Activated naive CD4-positive, alpha-beta T cell treated with anti-CD3 and anti-CD28 coated beads, Interleukin-2, amount 50 U/mL, for 72 hours (primary cell): ENCODE data around the gene FOXD4L5. TPM values are rescaled to one million over a fixed set of nuclear protein-coding genes. Genes with fewer than 3 reads are reported as not detected.
"Not testable (repeated sequence)": the region's sequence is repeated elsewhere in the genome, so short reads cannot be mapped to it uniquely, and the experiment has no call there.

Experiments
- ATAC-seq, 2 donors: fragments of 150-1000 bp; cut with Tn5 transposase; 2 replicates each; pipeline ENCODE4 v1.10.0; 2021; ENCODE audit warnings: mild to moderate bottlenecking in 2 of 2, moderate library complexity in 2 of 2
- DNase-seq, 2 donors: peaks; one replicate each; pipeline ENCODE4 v3.0.0; 2021 to 2022; ENCODE audit warnings: low spot score in 2 of 2
- H3K27ac Mint-ChIP-seq, 2 donors: one replicate each; pipeline ENCODE4 v1.8.0; 2022; ENCODE audit warnings: mild to moderate bottlenecking in 2 of 2, mixed read lengths in 2 of 2
- H3K36me3 Mint-ChIP-seq, 2 donors: one replicate each; pipeline ENCODE4 v1.8.0; 2022; ENCODE audit warnings: mixed read lengths in 2 of 2
- H3K9me3 Mint-ChIP-seq, 2 donors: one replicate each; pipeline ENCODE4 v1.8.0; 2022; ENCODE audit warnings: mixed read lengths in 2 of 2
- total RNA-seq, 2 donors: library from RNA; stranded (reverse); gene quantifications; one replicate each; pipeline ENCODE4 v1.2.3, GENCODE V29; 2022

The FOXD4L5 gene
- total RNA-seq = under 1 TPM; 0.16 to 0.23 TPM

DNA sequence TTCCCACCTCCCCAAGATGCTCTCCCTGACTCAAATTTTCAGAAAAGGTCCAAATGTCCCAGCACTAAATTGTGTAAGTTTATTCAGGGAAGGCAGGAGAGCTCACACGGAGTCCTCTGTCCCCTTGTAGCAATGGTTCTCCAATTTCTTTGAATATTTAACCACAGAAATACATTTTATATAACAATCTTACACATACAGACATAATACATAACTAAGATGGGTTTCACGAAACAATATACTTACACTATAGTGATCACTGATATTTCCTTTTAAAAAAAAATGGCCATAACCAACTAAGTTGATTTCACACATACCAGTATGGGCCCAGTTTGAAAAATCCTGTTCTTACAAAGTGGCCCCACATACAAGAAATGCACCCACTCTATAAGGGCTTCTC is at the start of gene FOXD4L5:
FOXD4L5 (minus strand) TSS at position 101 of the 400 bp plus-strand sequence. CDS start 832 bp downstream, outside the sequence.
- not testable (repeated sequence) for H3K27ac Mint-ChIP-seq, H3K9me3 Mint-ChIP-seq, DNase-seq, ATAC-seq, H3K36me3 Mint-ChIP-seq

DNA sequence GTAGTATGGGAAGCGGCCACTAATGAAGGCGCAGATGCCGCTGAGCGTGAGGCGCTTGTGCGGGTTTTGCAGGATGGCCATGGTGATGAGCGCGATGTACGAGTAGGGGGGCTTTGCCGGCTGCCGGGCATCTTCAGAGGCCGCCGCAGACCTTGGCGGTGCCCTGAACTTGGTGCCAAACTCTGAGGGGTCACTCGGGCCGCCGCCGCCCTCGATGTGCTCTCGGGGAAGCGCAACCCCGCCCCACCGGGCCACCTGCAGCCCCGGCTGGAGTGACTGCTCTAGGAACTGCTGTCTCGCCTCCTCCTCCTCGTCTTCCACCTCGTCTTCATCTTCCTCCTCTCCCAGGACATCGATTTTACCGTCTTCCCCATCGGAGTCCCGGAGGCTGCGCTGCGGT is 1.1 kb downstream of the FOXD4L5 start:
- not testable (repeated sequence) for H3K36me3 Mint-ChIP-seq, H3K27ac Mint-ChIP-seq, ATAC-seq, DNase-seq, H3K9me3 Mint-ChIP-seq

DNA sequence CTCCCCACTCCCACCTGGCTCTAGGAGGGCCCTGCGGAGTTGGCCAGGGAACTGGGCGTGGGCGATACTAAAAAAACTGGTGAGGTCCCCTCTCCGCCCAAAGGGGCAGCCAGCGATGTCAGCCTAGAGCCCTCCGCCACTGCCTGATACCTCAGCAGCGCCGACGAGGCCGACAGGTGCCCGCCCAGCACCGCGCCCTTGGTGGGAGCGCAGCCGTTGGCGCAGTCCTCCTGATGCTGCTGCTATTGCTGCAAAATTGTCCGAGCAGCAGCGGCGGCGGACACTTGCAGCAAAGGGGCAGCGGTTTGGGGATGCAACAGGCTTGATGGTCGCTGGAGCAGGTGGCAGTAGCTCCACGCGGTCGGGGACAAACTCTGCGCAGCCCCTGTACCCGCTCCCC is 2.0 kb downstream of the FOXD4L5 start:
- DNase-seq, ATAC-seq, H3K27ac Mint-ChIP-seq, H3K36me3 Mint-ChIP-seq, H3K9me3 Mint-ChIP-seq: not testable (repeated sequence)
